HG03097 (cell line): ENCODE measurements around the gene ALS2CL.

Experiments used
- ATAC-seq: cut with Tn5 transposase; IDR thresholded peaks from one replicate; pipeline ENCODE4 v1.9.1; 2021; ENCODE audit not compliant: unreplicated experiment, low FRiP score

Gene ALS2CL

GRCh38 chr3:46680298-46680826 is 13.1 kb downstream of the ALS2CL start:
- ATAC-seq, result no peak

- no peak for ATAC-seq
These were observed 13.8 kb downstream of the ALS2CL start for GRCh38 chr3:46679681-46680080.

DNA sequence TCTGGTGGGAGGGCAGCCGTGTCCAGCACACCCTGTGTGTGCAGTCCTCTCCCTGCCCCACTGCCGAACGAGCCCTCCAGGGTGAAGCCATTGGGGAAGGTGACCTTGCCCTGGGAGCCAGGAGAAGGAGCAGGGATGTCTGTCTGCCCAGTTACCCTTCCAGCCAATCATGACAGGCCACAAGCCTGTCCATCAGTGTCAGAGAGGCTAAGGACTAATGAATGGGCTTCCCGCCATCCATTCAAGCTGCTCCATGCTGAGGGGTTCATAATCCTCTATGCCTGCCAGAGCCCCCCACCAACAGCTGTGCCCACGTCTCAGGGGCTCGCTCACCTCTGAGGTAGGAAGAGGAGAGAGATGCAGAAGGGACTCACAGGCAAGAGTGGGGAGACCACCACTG is 15.2 kb downstream of the ALS2CL start:
- no peak for ATAC-seq

DNA sequence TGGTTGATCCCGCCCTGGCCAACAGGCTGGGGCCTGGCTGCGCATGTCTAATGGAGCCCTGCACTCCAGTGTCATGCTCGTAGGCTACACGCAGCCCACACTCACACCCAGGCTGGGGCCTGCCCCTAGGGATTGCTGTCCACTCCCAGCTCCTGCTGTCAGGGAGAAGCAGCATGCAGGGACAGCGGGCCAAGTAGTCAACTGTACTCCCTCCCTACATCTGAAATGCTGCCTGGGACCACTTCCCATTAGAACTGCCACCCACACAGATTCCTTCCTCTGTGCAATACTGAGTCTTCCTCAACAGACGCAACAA is 16.1 kb downstream of the ALS2CL start:
- ATAC-seq, result no peak

DNA sequence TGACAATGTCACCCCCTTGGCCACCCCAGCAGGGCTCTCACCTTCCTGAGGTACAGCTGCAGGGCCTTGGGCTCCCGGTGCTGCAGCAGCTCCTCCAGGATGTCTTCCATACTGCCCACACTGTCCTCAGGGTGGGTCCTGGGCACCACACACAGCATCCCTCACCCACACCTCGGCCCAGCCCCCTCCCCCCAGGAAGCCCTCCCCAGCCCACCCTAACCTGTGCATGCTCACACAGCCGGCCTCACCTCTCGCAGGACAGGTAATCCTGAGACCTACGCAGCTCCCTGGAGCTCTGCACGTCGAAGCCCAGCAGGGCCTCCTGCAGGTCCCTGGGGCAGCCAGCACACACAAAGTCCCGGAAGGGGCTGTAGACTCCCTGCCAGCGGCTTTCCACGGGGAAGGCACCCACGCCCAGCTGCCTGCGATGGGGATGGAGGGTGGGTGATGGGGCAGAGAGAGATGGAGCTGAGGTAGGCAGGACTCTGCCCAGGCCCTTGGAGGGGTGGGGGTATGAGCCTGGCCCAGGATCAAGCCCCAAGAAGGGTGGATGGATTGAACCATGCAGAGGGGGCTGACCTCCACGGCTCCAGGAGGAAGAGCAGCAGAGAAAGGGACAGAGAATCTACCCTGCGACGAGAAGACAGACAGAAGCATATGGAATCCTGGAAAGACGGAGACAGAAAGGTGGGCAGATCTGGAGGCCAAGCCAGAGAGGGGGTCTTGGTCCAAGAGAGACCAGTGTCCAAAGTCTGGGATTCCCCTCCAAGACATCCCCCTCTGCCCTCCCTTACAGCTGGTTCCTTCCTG is 16.7 kb downstream of the ALS2CL start:
- no peak for ATAC-seq

GRCh38 chr3:46675843-46676567 is 17.5 kb downstream of the ALS2CL start:
- no peak for ATAC-seq

DNA sequence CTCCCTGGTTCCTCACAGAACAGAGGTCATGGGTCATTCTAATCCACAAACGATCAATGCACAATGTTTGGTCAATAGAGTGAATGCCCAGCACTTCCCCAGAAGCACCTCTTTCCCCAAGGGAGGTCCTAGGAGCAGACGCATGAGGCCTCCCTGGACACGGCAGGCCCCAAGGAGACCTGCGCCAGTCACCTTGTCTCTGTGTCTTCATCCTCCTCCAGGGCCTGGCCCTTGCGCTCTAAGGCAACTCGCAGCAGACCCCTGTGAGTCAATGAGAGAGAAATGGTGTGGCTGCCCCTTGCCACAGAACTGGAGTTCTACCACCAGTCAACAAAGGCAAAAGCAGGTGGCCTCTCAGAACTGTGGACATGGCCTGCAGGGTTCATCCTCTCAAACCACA is 18.1 kb downstream of the ALS2CL start:
- ATAC-seq, result no peak

- no peak for ATAC-seq
These were observed 19.2 kb downstream of the ALS2CL start for GRCh38 chr3:46674031-46674845.

DNA sequence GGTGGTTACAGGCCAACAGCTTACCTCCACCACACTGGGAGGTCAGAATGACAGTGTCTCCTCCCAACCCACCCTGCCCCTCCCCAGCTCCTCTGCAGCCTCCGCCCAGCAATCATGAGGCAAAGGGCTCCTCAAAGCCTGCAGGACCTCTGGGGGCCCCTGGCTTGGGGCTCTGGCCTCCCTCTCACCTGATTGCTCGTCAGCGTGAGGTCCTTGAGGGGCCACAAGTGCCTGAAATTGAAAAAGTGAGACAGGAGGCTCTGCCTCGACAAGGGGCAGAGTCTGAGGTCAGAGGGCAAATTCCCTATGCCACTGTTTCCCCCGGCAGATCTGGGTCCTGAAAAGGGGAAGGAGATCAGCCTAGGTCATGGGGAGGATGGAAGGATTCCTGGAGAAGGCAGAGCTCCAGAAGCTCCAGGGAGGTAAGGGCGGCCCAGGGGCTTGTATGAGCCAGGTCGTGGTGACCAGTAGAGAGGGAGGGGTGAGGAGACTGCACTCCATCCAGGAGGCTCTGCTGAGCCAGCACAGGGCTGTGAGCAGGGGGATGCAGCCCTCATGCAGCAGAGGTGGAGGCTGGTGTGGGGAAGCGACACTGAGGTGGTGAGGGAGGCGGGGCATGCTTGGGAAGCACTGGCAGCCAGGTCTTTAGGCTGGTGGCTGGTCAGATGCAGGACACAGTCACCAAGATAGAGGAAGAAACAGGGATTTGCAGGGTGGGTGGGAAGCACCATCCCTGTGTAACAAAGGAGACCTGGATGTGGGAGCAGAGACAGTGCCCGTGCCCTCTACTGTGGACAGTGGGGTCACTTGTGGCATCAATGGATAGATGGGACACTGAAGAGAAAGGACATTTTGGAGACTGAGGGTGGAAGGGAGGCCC is 20.1 kb downstream of the ALS2CL start:
- no peak for ATAC-seq

- no peak for ATAC-seq
These were observed 21.2 kb downstream of the ALS2CL start for GRCh38 chr3:46672349-46672695.

DNA sequence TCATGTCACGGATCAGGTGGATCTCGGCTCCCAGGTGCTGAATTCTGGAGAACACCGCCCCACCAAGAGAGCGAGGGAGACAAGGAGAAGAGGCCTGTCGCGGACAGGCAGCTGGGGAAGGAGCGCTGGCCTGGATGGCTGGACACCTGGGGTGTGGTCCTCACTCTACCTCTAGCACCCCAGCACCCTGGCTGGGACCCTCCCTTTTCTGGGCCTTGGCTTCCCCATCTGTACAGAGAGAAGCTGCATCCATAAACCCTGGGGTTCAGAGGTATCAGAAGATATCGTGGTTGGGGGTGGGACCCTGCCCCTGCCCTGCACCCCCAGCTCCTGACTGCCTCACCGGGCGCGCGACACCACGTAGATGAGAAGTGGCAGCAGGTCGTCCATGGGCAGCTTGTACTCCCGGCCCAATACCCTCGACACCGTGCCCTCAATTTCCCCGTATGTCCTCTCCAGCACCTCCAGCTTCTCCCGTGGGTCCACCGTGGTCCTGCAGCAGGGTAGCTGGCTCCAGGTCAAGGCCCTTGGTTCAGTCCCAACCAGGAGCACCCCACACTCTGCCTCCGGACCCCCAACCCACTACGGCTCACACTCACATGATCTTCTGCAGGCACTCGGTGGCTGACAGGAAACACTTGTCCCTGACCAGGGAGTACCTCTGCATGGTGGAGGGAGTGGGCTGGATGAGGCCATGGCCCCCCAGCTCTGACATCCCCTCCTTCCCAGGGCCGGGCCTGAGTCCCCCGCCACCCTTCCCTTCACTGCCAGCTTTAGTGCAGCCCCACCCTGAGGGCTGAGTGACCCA is 21.7 kb downstream of the ALS2CL start:
- ATAC-seq, result no peak

- no peak for ATAC-seq
These were observed 22.5 kb downstream of the ALS2CL start for GRCh38 chr3:46670891-46671427.

GRCh38 chr3:46670000-46670890 is 23.2 kb downstream of the ALS2CL start:
- no peak for ATAC-seq

- ATAC-seq, result no peak
These were observed 24.1 kb downstream of the ALS2CL start for GRCh38 chr3:46669191-46669999.

- ATAC-seq, result no peak
These were observed 24.9 kb downstream of the ALS2CL start for GRCh38 chr3:46668591-46668990.

GRCh38 chr3:46668116-46668515 is 25.4 kb downstream of the ALS2CL start:
- ATAC-seq, result no peak

- no peak for ATAC-seq
These were observed 25.8 kb downstream of the ALS2CL start for GRCh38 chr3:46667657-46668056.
